NT2/D1 (cell line): ENCODE data around the gene LIPC.

Experiments used
- SUZ12 ChIP-seq: IDR thresholded peaks from 2 replicates; pipeline ENCODE4 v1.6.1; 2011; ENCODE audit not compliant: insufficient read length, insufficient read depth; ENCODE audit errors: extremely low read depth
- YY1 ChIP-seq: IDR thresholded peaks from 2 replicates; pipeline ENCODE4 v1.6.1; 2011; ENCODE audit not compliant: insufficient read length, insufficient read depth
- ZNF274 ChIP-seq: IDR thresholded peaks from 2 replicates; pipeline ENCODE4 v1.6.1; 2011; ENCODE audit warnings: mild to moderate bottlenecking, low read depth, low read length

DNA sequence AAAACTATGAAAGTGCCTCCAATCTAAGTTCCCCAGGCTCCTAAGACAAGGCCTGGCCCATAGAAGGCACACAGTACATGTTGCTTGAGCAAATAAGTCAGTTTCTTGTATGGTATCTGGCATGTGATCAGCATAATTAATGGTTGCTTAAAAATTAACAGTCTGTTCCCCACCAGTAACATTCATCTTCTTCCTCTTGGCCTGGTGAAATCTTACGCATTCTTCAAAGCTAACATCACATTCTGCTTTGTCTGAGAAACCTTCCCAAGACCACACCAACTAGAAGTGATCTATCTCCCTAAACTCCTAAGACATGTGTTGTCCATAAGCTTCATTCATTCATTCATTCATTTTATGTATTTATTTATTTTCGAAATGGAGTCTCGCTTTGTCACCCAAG lies 48.1 kb downstream of the LIPC start:
- TF ChIP-seq YY1 (no peak), ZNF274 (no peak), SUZ12 (no peak)
